ENCODE results near the gene GUK1.

GRCh38 chr1:228097333-228098081 is 42.6 kb upstream of the GUK1 start:
- TF ChIP-seq CREB1 (IDR thresholded peaks at IDR 0.05; ENCODE audit: low read depth) (no peak), RAD21 (IDR thresholded peaks at IDR 0.05; ENCODE audit: low read depth) (no peak), NFIC (IDR thresholded peaks at IDR 0.05) (no peak), TEAD4 (IDR thresholded peaks at IDR 0.05) (no peak), TAF1 (IDR thresholded peaks at IDR 0.05; ENCODE audit: low read depth) (no peak), EP300 (IDR thresholded peaks at IDR 0.05; ENCODE audit: borderline replicate concordance) (no peak), REST (IDR thresholded peaks at IDR 0.05; ENCODE audit: low read depth) (no peak), TCF12 (IDR thresholded peaks at IDR 0.05; ENCODE audit: low read depth) (no peak), FOXM1 (IDR thresholded peaks at IDR 0.05; ENCODE audit: borderline replicate concordance, low read depth) (no peak), YY1 (IDR thresholded peaks at IDR 0.05; ENCODE audit: low read depth) (no peak), EGR1 (IDR thresholded peaks at IDR 0.05) (no peak), CEBPB (IDR thresholded peaks at IDR 0.05) (no peak)
- TF ChIP-seq, protein P1, sequence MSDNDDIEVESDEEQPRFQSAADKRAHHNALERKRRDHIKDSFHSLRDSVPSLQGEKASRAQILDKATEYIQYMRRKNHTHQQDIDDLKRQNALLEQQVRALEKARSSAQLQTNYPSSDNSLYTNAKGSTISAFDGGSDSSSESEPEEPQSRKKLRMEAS (IDR thresholded peaks at IDR 0.05), result no peak
- TF ChIP-seq, protein P2, sequence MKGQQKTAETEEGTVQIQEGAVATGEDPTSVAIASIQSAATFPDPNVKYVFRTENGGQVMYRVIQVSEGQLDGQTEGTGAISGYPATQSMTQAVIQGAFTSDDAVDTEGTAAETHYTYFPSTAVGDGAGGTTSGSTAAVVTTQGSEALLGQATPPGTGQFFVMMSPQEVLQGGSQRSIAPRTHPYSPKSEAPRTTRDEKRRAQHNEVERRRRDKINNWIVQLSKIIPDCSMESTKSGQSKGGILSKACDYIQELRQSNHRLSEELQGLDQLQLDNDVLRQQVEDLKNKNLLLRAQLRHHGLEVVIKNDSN (IDR thresholded peaks at IDR 0.05), result no peak
